Karpas-422 (cell line): ENCODE data around the gene CCIN. TPM values are rescaled to one million over a fixed set of nuclear protein-coding genes. Genes with fewer than 3 reads are reported as not detected.
"Not testable (repeated sequence)": the region's sequence is repeated elsewhere in the genome, so short reads cannot be mapped to it uniquely, and the experiment has no call there.

Experiments used
- DNase-seq: peaks from one replicate; pipeline ENCODE4 v3.0.0-alpha.2; 2015
- H2AFZ ChIP-seq: fragments of 200-600 bp; sonication (generic); 2 replicates; pipeline ENCODE4 v1.6.1; 2014; ENCODE audit warnings: antibody characterized with exemption, low read length, mixed read lengths
- H3K27ac ChIP-seq: fragments of 200-600 bp; sonication (generic); 2 replicates; pipeline ENCODE4 v1.5.1; 2014; ENCODE audit warnings: mild to moderate bottlenecking, low read length, moderate library complexity
- H3K27me3 ChIP-seq: fragments of 200-600 bp; sonication (generic); 2 replicates; pipeline ENCODE4 v1.6.1; 2014; ENCODE audit warnings: low read length, mixed read lengths
- H3K36me3 ChIP-seq: fragments of 200-600 bp; sonication (generic); 2 replicates; pipeline ENCODE4 v1.6.1; 2014; ENCODE audit warnings: low read length, mixed read lengths; ENCODE audit not compliant: insufficient read depth
- H3K4me1 ChIP-seq: fragments of 200-600 bp; sonication (generic); 2 replicates; pipeline ENCODE4 v1.6.1; 2014; ENCODE audit warnings: mild to moderate bottlenecking, low read length, mixed read lengths
- H3K4me2 ChIP-seq: fragments of 200-600 bp; sonication (generic); 2 replicates; pipeline ENCODE4 v1.6.1; 2014; ENCODE audit warnings: low read length, low read depth, mild to moderate bottlenecking; ENCODE audit not compliant: poor library complexity, severe bottlenecking
- H3K4me3 ChIP-seq: fragments of 200-600 bp; sonication (generic); 2 replicates; pipeline ENCODE4 v1.5.1; 2014; ENCODE audit warnings: mild to moderate bottlenecking, antibody characterized with exemption, low read length, mixed read lengths
- H3K79me2 ChIP-seq: fragments of 200-600 bp; sonication (generic); 2 replicates; pipeline ENCODE4 v1.6.1; 2014; ENCODE audit warnings: mild to moderate bottlenecking, low read length, mixed read lengths
- H3K9ac ChIP-seq: fragments of 200-600 bp; sonication (generic); 2 replicates; pipeline ENCODE4 v1.6.0; 2014; ENCODE audit warnings: low read length
- H3K9me2 ChIP-seq: fragments of 200-600 bp; sonication (generic), shearing (Covaris generic); replicated peaks from 2 replicates; pipeline ENCODE4 v1.6.0; 2014; ENCODE audit warnings: mild to moderate bottlenecking, low read length, moderate library complexity; ENCODE audit not compliant: insufficient read depth
- H3K9me3 ChIP-seq: fragments of 300-700, 200-600 bp; sonication (generic); 2 replicates; pipeline ENCODE4 v1.6.1; 2014; ENCODE audit warnings: low read length, mixed read lengths
- H4K20me1 ChIP-seq: fragments of 200-600 bp; sonication (generic); 2 replicates; pipeline ENCODE4 v1.6.1; 2014; ENCODE audit warnings: mild to moderate bottlenecking, antibody characterized with exemption, low read length, low read depth; ENCODE audit not compliant: insufficient read depth
- total RNA-seq: library from RNA; depleted of rRNA; stranded (reverse); fragments of >200 nt; shearing (Covaris generic); gene quantifications from 2 replicates; pipeline ENCODE4 v1.2.3, GENCODE V29; 2014; ENCODE audit warnings: low replicate concordance

CCIN gene
- total RNA-seq, 1 experiment from 2014 or later, result not detected

- no peaks in the 10 kb centered on the region for H3K9me2 ChIP-seq
- no peak overlapping the region for H3K27ac ChIP-seq
- H3K9me3 ChIP-seq, result no peaks in the 10 kb centered on the region
- H3K36me3 ChIP-seq, result no peaks in the 10 kb centered on the region
- no peak overlapping the region for H2AFZ ChIP-seq
- no peaks in the 10 kb centered on the region for H3K4me1 ChIP-seq
- no peak overlapping the region for H3K9ac ChIP-seq
- no peak overlapping the region for H3K4me3 ChIP-seq
- no peak overlapping the region for H3K4me2 ChIP-seq
- H4K20me1 ChIP-seq, result no peaks in the 10 kb centered on the region
- DNase-seq, result no peak
- no peaks in the 10 kb centered on the region for H3K79me2 ChIP-seq
- no peaks in the 10 kb centered on the region for H3K27me3 ChIP-seq
These were observed 40.8 kb upstream of the CCIN start for GRCh38 chr9:36128349-36128748.

- Histone ChIP-seq H3K4me3 (no peak overlapping the region), H2AFZ (no peak overlapping the region), H3K4me1 (no peaks in the 10 kb centered on the region), H3K27ac (no peak overlapping the region), H3K36me3 (no peaks in the 10 kb centered on the region), H3K9me3 (no peaks in the 10 kb centered on the region), H3K79me2 (no peaks in the 10 kb centered on the region), H4K20me1 (no peaks in the 10 kb centered on the region), H3K9me2 (no peaks in the 10 kb centered on the region), H3K4me2 (no peak overlapping the region), H3K27me3 (no peaks in the 10 kb centered on the region), H3K9ac (no peak overlapping the region)
- DNase-seq, result no peak
These were observed 40.0 kb upstream of the CCIN start for GRCh38 chr9:36129139-36129538.

GRCh38 chr9:36131666-36132065 is 37.5 kb upstream of the CCIN start:
- H3K4me2 ChIP-seq, H3K36me3 ChIP-seq, H3K9me3 ChIP-seq, H3K4me1 ChIP-seq, H3K4me3 ChIP-seq, H2AFZ ChIP-seq, H3K79me2 ChIP-seq, H3K9me2 ChIP-seq, H4K20me1 ChIP-seq, H3K27me3 ChIP-seq, DNase-seq, H3K27ac ChIP-seq, H3K9ac ChIP-seq: not testable (repeated sequence)

GRCh38 chr9:36132086-36132485 is 37.1 kb upstream of the CCIN start:
- Histone ChIP-seq H3K27ac (no peak overlapping the region), H3K9ac (no peak overlapping the region), H3K4me1 (peaks cover 12% of the 10 kb centered on the region), H4K20me1 (no peaks in the 10 kb centered on the region), H3K9me2 (no peaks in the 10 kb centered on the region), H3K27me3 (peaks cover under 1% of the 10 kb centered on the region; the same call in 1 of the 2 replicates), H3K79me2 (no peaks in the 10 kb centered on the region), H3K4me3 (no peak overlapping the region), H3K9me3 (no peaks in the 10 kb centered on the region), H3K36me3 (no peaks in the 10 kb centered on the region), H3K4me2 (no peak overlapping the region), H2AFZ (no peak overlapping the region)
- no peak for DNase-seq

- Histone ChIP-seq H4K20me1 (no peaks in the 10 kb centered on the region; the same call in 1 of the 2 replicates), H3K9ac (no peak overlapping the region), H3K36me3 (no peaks in the 10 kb centered on the region), H3K4me3 (no peak overlapping the region), H3K27ac (no peak overlapping the region), H3K4me2 (no peak overlapping the region), H3K4me1 (peaks cover 16% of the 10 kb centered on the region), H3K9me2 (no peaks in the 10 kb centered on the region), H3K27me3 (peaks cover 3% of the 10 kb centered on the region; the same call in 1 of the 2 replicates), H2AFZ (no peak overlapping the region), H3K79me2 (no peaks in the 10 kb centered on the region), H3K9me3 (no peaks in the 10 kb centered on the region)
- no peak for DNase-seq
These were observed 34.3 kb upstream of the CCIN start for GRCh38 chr9:36134761-36135505.

GRCh38 chr9:36135741-36136271 is 33.4 kb upstream of the CCIN start:
- peaks cover 3% of the 10 kb centered on the region; the same call in 1 of the 2 replicates for H3K27me3 ChIP-seq
- H4K20me1 ChIP-seq, result no peaks in the 10 kb centered on the region; the same call in 1 of the 2 replicates
- peak overlapping the region; percentile 97 for H3K4me2 ChIP-seq
- no peaks in the 10 kb centered on the region for H3K9me3 ChIP-seq
- H2AFZ ChIP-seq, result no peak overlapping the region
- H3K36me3 ChIP-seq, result no peaks in the 10 kb centered on the region
- H3K9ac ChIP-seq, result peak overlapping the region; percentile 74; the same call in 1 of the 2 replicates
- no peak overlapping the region for H3K27ac ChIP-seq
- peak overlapping the region; percentile 79 for H3K4me3 ChIP-seq
- H3K79me2 ChIP-seq, result no peaks in the 10 kb centered on the region
- no peak for DNase-seq
- H3K4me1 ChIP-seq, result peaks cover 16% of the 10 kb centered on the region
- no peaks in the 10 kb centered on the region for H3K9me2 ChIP-seq

GRCh38 chr9:36136272-36136893 is 32.8 kb upstream of the CCIN start, which contains the start of gene GLIPR2:
Gene GLIPR2 (plus strand): TSS chr9:36136733. CDS start chr9:36136779, 46 bp downstream.
- no peak within 1 kb of the TSS for H3K27ac ChIP-seq
- peak within 1 kb of the TSS; percentile 79 for H3K4me3 ChIP-seq

GRCh38 chr9:36136894-36137391 is 32.2 kb upstream of the CCIN start:
- Histone ChIP-seq H3K27ac (no peak overlapping the region), H3K9me2 (no peaks in the 10 kb centered on the region), H3K27me3 (peaks cover 3% of the 10 kb centered on the region; the same call in 1 of the 2 replicates), H3K79me2 (no peaks in the 10 kb centered on the region), H3K4me3 (peak overlapping the region; percentile 79), H2AFZ (peak overlapping the region; percentile 75; the same call in 1 of the 2 replicates), H3K36me3 (no peaks in the 10 kb centered on the region), H3K9me3 (no peaks in the 10 kb centered on the region), H3K4me2 (peak overlapping the region; percentile 97), H3K4me1 (peaks cover 16% of the 10 kb centered on the region), H3K9ac (peak overlapping the region; percentile 74), H4K20me1 (no peaks in the 10 kb centered on the region; the same call in 1 of the 2 replicates)
- no peak for DNase-seq

More at GRCh38 chr9:36136272-36136893, 32.8 kb upstream of the CCIN start, which contains the start of gene GLIPR2:
- DNase-seq, result peak; percentile 90
- H3K4me1 ChIP-seq, result peaks cover 16% of the 10 kb centered on the region
- no peaks in the 10 kb centered on the region for H3K9me3 ChIP-seq
- peak within 1 kb of the TSS; percentile 75; the same call in 1 of the 2 replicates for H2AFZ ChIP-seq
- no peaks in the 10 kb centered on the region for H3K36me3 ChIP-seq
- H3K9ac ChIP-seq, result peak within 1 kb of the TSS; percentile 74
- no peaks in the 10 kb centered on the region; the same call in 1 of the 2 replicates for H4K20me1 ChIP-seq
- H3K9me2 ChIP-seq, result no peaks in the 10 kb centered on the region
- H3K4me2 ChIP-seq, result peak within 1 kb of the TSS; percentile 97
- peaks cover 3% of the 10 kb centered on the region; the same call in 1 of the 2 replicates for H3K27me3 ChIP-seq
- H3K79me2 ChIP-seq, result no peaks in the 10 kb centered on the region
